Measurements from ENCODE around the gene CCDC192. TPM values are rescaled to one million over a fixed set of nuclear protein-coding genes. Genes with fewer than 3 reads are reported as not detected.

Gene CCDC192
- total RNA-seq, 3 donors from 2014 or later (not counting 1 experiment from before 2014, with no cell fraction given) = not detected

DNA sequence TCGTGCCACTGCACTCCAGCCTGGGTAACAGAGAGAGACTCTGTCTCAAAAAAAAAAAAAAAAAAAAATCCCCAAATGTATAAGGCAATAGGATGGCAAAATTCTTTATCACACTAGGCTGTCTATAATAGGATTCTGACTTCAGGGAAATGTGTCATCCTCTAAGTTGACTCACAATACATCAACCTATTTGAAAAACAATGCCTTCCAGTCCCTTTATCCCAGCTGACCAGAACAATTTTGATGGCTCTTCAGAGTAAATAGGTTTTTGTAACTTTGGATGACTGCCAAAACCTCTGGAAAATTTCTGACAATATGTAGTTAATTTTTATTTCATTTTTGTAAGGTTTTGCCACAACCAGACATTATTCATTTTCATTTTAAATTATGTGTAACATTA, 184.1 kb downstream of the CCDC192 start:
- Histone ChIP-seq H3K4me3 (ENCODE audit: low read length) (no peak overlapping the region), H3K36me3 (ENCODE audit: control insufficient read depth, insufficient read depth, low read length) (no peaks in the 10 kb centered on the region), H3K4me1 (ENCODE audit: control insufficient read depth, insufficient read depth, low read length) (no peaks in the 10 kb centered on the region), H3K27ac (ENCODE audit: low read length) (no peak overlapping the region), H3K9me3 (ENCODE audit: control insufficient read depth, insufficient read depth, low read length) (no peaks in the 10 kb centered on the region), H3K27me3 (ENCODE audit: control insufficient read depth, insufficient read depth, low read length) (no peaks in the 10 kb centered on the region)
- WGBS (ENCODE audit: insufficient coverage) = no CpG with 5 or more reads among the region's 1 CpG
- TF ChIP-seq, protein P1, sequence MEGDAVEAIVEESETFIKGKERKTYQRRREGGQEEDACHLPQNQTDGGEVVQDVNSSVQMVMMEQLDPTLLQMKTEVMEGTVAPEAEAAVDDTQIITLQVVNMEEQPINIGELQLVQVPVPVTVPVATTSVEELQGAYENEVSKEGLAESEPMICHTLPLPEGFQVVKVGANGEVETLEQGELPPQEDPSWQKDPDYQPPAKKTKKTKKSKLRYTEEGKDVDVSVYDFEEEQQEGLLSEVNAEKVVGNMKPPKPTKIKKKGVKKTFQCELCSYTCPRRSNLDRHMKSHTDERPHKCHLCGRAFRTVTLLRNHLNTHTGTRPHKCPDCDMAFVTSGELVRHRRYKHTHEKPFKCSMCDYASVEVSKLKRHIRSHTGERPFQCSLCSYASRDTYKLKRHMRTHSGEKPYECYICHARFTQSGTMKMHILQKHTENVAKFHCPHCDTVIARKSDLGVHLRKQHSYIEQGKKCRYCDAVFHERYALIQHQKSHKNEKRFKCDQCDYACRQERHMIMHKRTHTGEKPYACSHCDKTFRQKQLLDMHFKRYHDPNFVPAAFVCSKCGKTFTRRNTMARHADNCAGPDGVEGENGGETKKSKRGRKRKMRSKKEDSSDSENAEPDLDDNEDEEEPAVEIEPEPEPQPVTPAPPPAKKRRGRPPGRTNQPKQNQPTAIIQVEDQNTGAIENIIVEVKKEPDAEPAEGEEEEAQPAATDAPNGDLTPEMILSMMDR (IDR thresholded peaks at IDR 0.05) = no peak
- no peak for DNase-seq
- no peak overlapping the region for H3K27ac Mint-ChIP-seq
- intact Hi-C loops (cut with micrococcal nuclease) = no loop called here
- H3K4me1 Mint-ChIP-seq = no peaks in the 10 kb centered on the region
- no peaks in the 10 kb centered on the region for H3K36me3 Mint-ChIP-seq
- H3K4me3 Mint-ChIP-seq = no peak overlapping the region
- no peak for ATAC-seq
- H3K9me3 Mint-ChIP-seq = no peaks in the 10 kb centered on the region
- H3K27me3 Mint-ChIP-seq (ENCODE audit: low read depth in 2 of 2) = peaks cover 2 to 3% of the 10 kb centered on the region in 2 donors

DNA sequence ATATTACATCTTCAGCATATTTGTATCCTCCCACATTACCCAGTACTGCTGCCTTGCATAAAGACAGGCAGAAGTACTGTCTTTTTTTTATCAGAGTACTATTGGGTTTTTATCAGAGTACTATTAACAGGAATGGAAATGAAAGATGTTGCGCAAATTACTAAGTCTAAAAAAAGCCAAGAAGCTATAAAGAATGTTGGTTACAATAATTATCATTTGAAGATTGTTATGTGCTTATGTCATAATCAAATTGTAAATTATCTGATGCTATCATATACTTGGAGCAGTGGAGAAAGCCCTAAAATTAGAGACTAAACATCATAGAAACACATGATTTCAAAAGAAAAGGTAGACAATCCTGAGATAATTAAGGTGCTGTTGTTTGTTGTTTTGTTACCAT, 188.8 kb downstream of the CCDC192 start:
- Histone ChIP-seq H3K27me3 (ENCODE audit: control insufficient read depth, insufficient read depth, low read length) (no peaks in the 10 kb centered on the region), H3K9me3 (ENCODE audit: control insufficient read depth, insufficient read depth, low read length) (no peaks in the 10 kb centered on the region), H3K4me1 (ENCODE audit: control insufficient read depth, insufficient read depth, low read length) (no peaks in the 10 kb centered on the region), H3K27ac (ENCODE audit: low read length) (no peak overlapping the region), H3K4me3 (ENCODE audit: low read length) (no peak overlapping the region), H3K36me3 (ENCODE audit: control insufficient read depth, insufficient read depth, low read length) (no peaks in the 10 kb centered on the region)
- ATAC-seq (no peak), DNase-seq (no peak)
- no peaks in the 10 kb centered on the region for H3K36me3 Mint-ChIP-seq
- no peaks in the 10 kb centered on the region for H3K9me3 Mint-ChIP-seq
- WGBS (ENCODE audit: insufficient coverage) = no CpG with 5 or more reads among the region's 1 CpG
- TF ChIP-seq, protein P1 (IDR thresholded peaks at IDR 0.05) = no peak
- H3K4me1 Mint-ChIP-seq = no peaks in the 10 kb centered on the region
- H3K27me3 Mint-ChIP-seq (ENCODE audit: low read depth in 2 of 2) = peaks cover 0 to 2% of the 10 kb centered on the region in 2 donors
- intact Hi-C loops (cut with micrococcal nuclease) = no loop called here
- no peak overlapping the region for H3K27ac Mint-ChIP-seq
- no peak overlapping the region for H3K4me3 Mint-ChIP-seq

DNA sequence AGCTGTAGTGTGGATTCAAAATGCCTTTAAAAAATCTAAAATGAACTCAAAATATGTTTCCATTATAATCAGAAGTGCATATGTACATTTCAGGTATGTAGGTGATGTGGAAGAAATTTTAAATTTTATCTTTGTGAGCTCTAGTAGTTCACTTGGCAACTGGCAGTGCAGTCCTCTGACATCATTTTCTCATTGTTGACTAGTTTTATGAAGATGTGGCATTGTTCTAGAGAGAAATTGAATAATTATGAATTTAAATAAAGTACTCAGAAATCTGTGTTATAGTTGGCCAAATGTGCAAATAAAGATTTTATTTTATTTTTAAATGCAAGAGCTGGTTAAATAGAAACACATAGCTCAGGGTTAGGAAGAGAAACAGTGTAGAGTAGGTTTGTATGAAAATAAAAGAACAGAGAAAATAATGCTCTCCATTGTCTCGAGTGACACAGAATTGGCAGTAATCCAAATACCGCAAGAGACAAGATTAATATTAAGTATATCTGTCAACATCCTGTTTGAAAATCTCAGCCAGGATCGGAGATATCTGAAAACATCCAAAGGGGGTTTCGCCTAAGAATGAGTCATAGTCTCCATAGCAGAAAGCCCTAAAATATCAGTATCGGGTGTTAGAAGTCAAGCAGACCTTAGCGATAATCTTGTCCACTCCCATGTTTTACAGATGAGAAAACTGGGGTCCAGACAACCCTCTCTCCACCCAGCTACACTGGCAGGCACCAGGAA, 189.4 kb downstream of the CCDC192 start:
- Mint-ChIP-seq H3K27ac (no peak overlapping the region), H3K4me1 (no peaks in the 10 kb centered on the region), H3K4me3 (no peak overlapping the region), H3K36me3 (no peaks in the 10 kb centered on the region), H3K27me3 (ENCODE audit: low read depth in 2 of 2) (peaks cover 0 to 2% of the 10 kb centered on the region in 2 donors), H3K9me3 (no peaks in the 10 kb centered on the region)
- TF ChIP-seq, protein P1 (IDR thresholded peaks at IDR 0.05) = no peak
- DNase-seq (peak in 1 of 2 donors; percentile 55), ATAC-seq (no peak)
- intact Hi-C loops (cut with micrococcal nuclease) = no loop called here
- H3K36me3 ChIP-seq (ENCODE audit: control insufficient read depth, insufficient read depth, low read length) = no peaks in the 10 kb centered on the region
- H3K9me3 ChIP-seq (ENCODE audit: control insufficient read depth, insufficient read depth, low read length) = no peaks in the 10 kb centered on the region
- no peaks in the 10 kb centered on the region for H3K27me3 ChIP-seq (ENCODE audit: control insufficient read depth, insufficient read depth, low read length)
- 91% methylated on average over 6 of the region's 6 CpGs for WGBS (ENCODE audit: insufficient coverage)
- H3K4me1 ChIP-seq (ENCODE audit: control insufficient read depth, insufficient read depth, low read length) = no peaks in the 10 kb centered on the region
- H3K4me3 ChIP-seq (ENCODE audit: low read length) = no peak overlapping the region
- no peak overlapping the region for H3K27ac ChIP-seq (ENCODE audit: low read length)

DNA sequence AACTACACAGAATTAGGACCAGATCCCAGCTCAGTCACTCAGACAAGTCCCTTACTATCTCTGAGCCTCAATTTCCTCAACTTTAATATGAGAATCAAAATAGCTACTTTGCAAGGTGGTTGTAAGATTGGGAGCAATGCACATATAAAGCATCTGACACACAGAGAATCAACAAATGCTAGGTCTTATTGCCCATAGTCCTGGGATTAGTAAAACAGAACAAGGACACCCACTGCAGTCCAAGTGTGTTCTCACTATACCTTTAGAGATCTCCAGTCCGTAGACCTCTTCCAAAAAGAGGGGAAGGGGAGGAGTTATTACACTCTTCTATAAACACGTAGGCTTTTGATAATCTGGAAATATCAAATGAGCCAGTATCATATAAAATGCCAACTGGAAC, 190.0 kb downstream of the CCDC192 start:
- Mint-ChIP-seq H3K4me3 (no peak overlapping the region), H3K36me3 (no peaks in the 10 kb centered on the region), H3K9me3 (no peaks in the 10 kb centered on the region), H3K27ac (no peak overlapping the region), H3K27me3 (ENCODE audit: low read depth in 2 of 2) (peaks cover 0 to 2% of the 10 kb centered on the region in 2 donors), H3K4me1 (no peaks in the 10 kb centered on the region)
- H3K27ac ChIP-seq (ENCODE audit: low read length) = no peak overlapping the region
- no peak for ATAC-seq
- no peaks in the 10 kb centered on the region for H3K4me1 ChIP-seq (ENCODE audit: control insufficient read depth, insufficient read depth, low read length)
- no peak overlapping the region for H3K4me3 ChIP-seq (ENCODE audit: low read length)
- WGBS (ENCODE audit: insufficient coverage) = no CpG with 5 or more reads among the region's 2 CpGs
- no peaks in the 10 kb centered on the region for H3K27me3 ChIP-seq (ENCODE audit: control insufficient read depth, insufficient read depth, low read length)
- DNase-seq = no peak
- H3K9me3 ChIP-seq (ENCODE audit: control insufficient read depth, insufficient read depth, low read length) = no peaks in the 10 kb centered on the region
- TF ChIP-seq, protein P1 (IDR thresholded peaks at IDR 0.05) = no peak
- intact Hi-C loops (cut with micrococcal nuclease) = no loop called here
- no peaks in the 10 kb centered on the region for H3K36me3 ChIP-seq (ENCODE audit: control insufficient read depth, insufficient read depth, low read length)

Measured in natural killer cell (primary cell).